OCI-LY7 (cell line): ENCODE data around the gene KLK11.

Experiments
- CTCF ChIP-seq: fragments of 200-600 bp; sonication (generic); conservative IDR thresholded peaks from 2 replicates; pipeline ENCODE4 v1.5.1; 2014; ENCODE audit warnings: mild to moderate bottlenecking, antibody characterized with exemption, low read length, moderate library complexity, mixed read lengths
- EZH2phosphoT487 ChIP-seq: fragments of 200-600 bp; sonication (generic); IDR thresholded peaks from 2 replicates; pipeline ENCODE4 v1.6.1; 2018; ENCODE audit warnings: low read depth, borderline replicate concordance, mild to moderate bottlenecking, mixed run types, antibody characterized with exemption, low read length, moderate library complexity, mixed read lengths

- no peak for TF ChIP-seq CTCF
- TF ChIP-seq EZH2phosphoT487 = no peak
Measured at GRCh38 chr19:51010066-51010795, 16.2 kb downstream of the KLK11 start.
